Lower lobe of right lung (tissue), 2 donors: ENCODE measurements around the gene ACADSB. TPM values are rescaled to one million over a fixed set of nuclear protein-coding genes. Genes with fewer than 3 reads are reported as not detected.

ENCODE experiments used
- ATAC-seq, 2 donors: fragments of 200-7000 bp; cut with Tn5 transposase; one replicate each; pipeline ENCODE4 v1.9.1; 2020 to 2022; ENCODE audit warnings: mild to moderate bottlenecking in 2 of 2, moderate library complexity in 2 of 2
- DNase-seq: peaks from one replicate; pipeline ENCODE4 v3.0.0-alpha.2; 2020
- H3K27ac ChIP-seq: fragments of 200-600 bp; one replicate; pipeline ENCODE4 v1.8.0; 2022
- H3K27me3 ChIP-seq: fragments of 200-600 bp; one replicate; pipeline ENCODE4 v1.8.0; 2022; ENCODE audit warnings: low read depth
- H3K36me3 ChIP-seq: fragments of 200-600 bp; one replicate; pipeline ENCODE4 v1.8.0; 2022; ENCODE audit warnings: mild to moderate bottlenecking
- H3K4me1 ChIP-seq: fragments of 200-600 bp; one replicate; pipeline ENCODE4 v1.8.0; 2022
- H3K4me3 ChIP-seq: fragments of 200-600 bp; one replicate; pipeline ENCODE4 v1.8.0; 2022; ENCODE audit warnings: mild to moderate bottlenecking
- H3K9me3 ChIP-seq: fragments of 200-600 bp; one replicate; pipeline ENCODE4 v1.8.0; 2022
- CTCF ChIP-seq: fragments of 200-600 bp; IDR thresholded peaks from one replicate; pipeline ENCODE4 v1.8.0; 2022; ENCODE audit warnings: antibody characterized with exemption, mild to moderate bottlenecking
- intact Hi-C: fragments of 100-400 bp; cut with DNase I; formaldehyde crosslinking; loops from one replicate; pipeline ENCODE4 v1.11.0; 2022
- total RNA-seq: library from RNA; stranded (reverse); fragmentation: NEBNext Ultra II Directional; extraction: Animal tissue kit (Norgen Biotek cat#: 25700); gene quantifications from one replicate; pipeline ENCODE4 v1.2.1, GENCODE V29; 2021
- donor health status: DM: no; HTN: yes; CAD: no; lungs with severe emphysema.

The ACADSB gene
- total RNA-seq, 1 donor from 2014 or later, result 24.0 TPM

GRCh38 chr10:123038782-123039631 lies 30.2 kb downstream of the ACADSB start:
- Histone ChIP-seq H3K36me3 (peaks cover 37% of the 10 kb centered on the region), H3K27ac (no peak overlapping the region), H3K4me1 (no peaks in the 10 kb centered on the region), H3K4me3 (no peak overlapping the region), H3K9me3 (no peaks in the 10 kb centered on the region), H3K27me3 (no peaks in the 10 kb centered on the region)
- ATAC-seq (peak in 1 of 2 donors; percentile 48), DNase-seq (no peak)
- intact Hi-C loops, result no loop called here
- TF ChIP-seq CTCF, result no peak

GRCh38 chr10:123039632-123039930 lies 30.8 kb downstream of the ACADSB start:
- DNase-seq, result no peak
- H3K27ac ChIP-seq, result no peak overlapping the region
- no peaks in the 10 kb centered on the region for H3K9me3 ChIP-seq
- intact Hi-C loops, result no loop called here
- no peak overlapping the region for H3K4me3 ChIP-seq
- TF ChIP-seq CTCF, result no peak
- peaks cover 38% of the 10 kb centered on the region for H3K36me3 ChIP-seq
- H3K27me3 ChIP-seq, result no peaks in the 10 kb centered on the region
- no peaks in the 10 kb centered on the region for H3K4me1 ChIP-seq
- ATAC-seq, result no peak

GRCh38 chr10:123042708-123043408 lies 34.1 kb downstream of the ACADSB start:
- Histone ChIP-seq H3K27ac (no peak overlapping the region), H3K36me3 (peaks cover 25% of the 10 kb centered on the region), H3K9me3 (no peaks in the 10 kb centered on the region), H3K4me3 (no peak overlapping the region), H3K4me1 (no peaks in the 10 kb centered on the region), H3K27me3 (no peaks in the 10 kb centered on the region)
- DNase-seq (no peak), ATAC-seq (no peak)
- no peak for TF ChIP-seq CTCF
- intact Hi-C loops, result no loop called here

- no peak for ATAC-seq
- H3K36me3 ChIP-seq, result peaks cover 31% of the 10 kb centered on the region
- peak; percentile 49 for TF ChIP-seq CTCF
- intact Hi-C loops, result no loop called here
- no peak overlapping the region for H3K4me3 ChIP-seq
- H3K27ac ChIP-seq, result no peak overlapping the region
- H3K27me3 ChIP-seq, result no peaks in the 10 kb centered on the region
- no peak for DNase-seq
- H3K4me1 ChIP-seq, result no peaks in the 10 kb centered on the region
- H3K9me3 ChIP-seq, result no peaks in the 10 kb centered on the region
These were observed 34.7 kb downstream of the ACADSB start for GRCh38 chr10:123043409-123043925.

- no peak for TF ChIP-seq CTCF
- Histone ChIP-seq H3K4me1 (no peaks in the 10 kb centered on the region), H3K36me3 (peaks cover 40% of the 10 kb centered on the region), H3K27ac (no peak overlapping the region), H3K4me3 (no peak overlapping the region), H3K9me3 (no peaks in the 10 kb centered on the region), H3K27me3 (no peaks in the 10 kb centered on the region)
- DNase-seq, result no peak
- no peak for ATAC-seq
- intact Hi-C loops, result no loop called here
These were observed 35.6 kb downstream of the ACADSB start for GRCh38 chr10:123044391-123044790.
